Measurements from ENCODE around the gene TTLL12.

The TTLL12 gene

DNA sequence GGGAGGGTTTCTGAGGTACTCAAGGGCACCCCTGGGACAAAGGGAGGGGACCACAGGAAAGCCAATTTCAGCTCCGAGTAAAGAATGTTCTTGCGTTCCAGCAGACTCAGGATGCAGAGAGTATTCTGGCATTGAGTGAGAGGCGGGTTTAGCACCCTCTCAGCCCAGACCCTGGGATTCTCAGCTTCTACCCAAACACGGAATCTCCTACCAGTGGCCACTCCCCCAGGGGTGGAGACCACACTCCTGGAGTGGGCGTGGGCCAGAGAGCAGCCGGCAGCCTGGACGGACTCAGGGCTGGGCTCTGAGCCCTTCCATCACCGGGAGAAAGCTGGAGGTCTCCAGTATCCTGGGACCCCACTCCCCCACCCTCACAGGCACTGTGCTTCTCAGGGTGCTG lies 26.1 kb upstream of the TTLL12 start:
- DNase-seq: no peak

DNA sequence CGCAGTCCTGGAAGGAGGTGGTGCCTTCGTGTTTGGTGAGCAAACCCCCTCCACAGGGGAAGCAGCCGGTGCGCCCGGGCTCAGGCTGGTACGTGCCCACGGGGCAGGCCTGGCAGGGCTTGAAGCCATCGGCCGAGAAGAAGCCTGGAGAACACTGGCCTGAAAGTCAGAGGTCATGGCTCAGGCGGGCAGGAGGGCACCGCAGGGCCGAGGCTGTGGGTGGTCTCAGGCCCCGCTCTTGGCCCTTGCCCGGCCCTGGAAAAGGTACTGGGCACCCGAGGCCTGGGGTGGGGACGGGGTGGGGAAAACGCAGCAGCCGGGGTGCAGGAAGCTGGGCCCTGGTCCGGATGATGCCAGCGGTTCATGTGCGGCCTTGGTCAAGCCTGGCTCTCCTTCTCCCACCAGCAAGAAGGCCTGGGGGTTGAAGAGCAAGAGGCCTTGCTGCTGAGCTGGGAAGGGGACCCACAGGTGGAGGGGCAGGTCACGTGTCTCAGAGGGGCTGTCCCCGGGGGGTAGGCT lies 25.6 kb upstream of the TTLL12 start:
- no peak for DNase-seq

DNA sequence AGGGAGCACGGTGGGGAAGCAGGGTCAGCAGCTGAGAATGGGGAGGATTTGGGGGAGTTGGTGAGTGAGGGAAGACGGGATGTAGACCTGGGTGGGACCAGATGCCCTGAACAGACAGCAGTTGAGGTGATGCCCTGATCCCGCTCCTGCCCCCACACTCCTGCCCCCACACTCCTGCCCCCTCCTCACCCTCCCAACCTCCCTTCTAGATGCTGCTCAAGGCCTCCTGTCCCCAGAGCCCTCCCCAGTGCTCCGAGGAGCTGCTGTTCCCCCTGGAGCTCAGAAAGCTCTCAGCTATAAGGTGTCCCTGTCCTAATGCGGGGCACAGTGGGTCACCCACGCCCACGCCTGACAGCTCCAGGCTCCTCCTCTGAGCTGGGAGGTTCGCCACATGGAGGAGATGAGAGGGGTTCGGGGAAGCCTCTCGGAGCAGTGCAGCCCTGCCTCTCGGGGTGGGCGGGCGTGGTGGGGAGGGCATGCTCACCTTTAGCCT lies 25.1 kb upstream of the TTLL12 start:
- DNase-seq: no peak

DNA sequence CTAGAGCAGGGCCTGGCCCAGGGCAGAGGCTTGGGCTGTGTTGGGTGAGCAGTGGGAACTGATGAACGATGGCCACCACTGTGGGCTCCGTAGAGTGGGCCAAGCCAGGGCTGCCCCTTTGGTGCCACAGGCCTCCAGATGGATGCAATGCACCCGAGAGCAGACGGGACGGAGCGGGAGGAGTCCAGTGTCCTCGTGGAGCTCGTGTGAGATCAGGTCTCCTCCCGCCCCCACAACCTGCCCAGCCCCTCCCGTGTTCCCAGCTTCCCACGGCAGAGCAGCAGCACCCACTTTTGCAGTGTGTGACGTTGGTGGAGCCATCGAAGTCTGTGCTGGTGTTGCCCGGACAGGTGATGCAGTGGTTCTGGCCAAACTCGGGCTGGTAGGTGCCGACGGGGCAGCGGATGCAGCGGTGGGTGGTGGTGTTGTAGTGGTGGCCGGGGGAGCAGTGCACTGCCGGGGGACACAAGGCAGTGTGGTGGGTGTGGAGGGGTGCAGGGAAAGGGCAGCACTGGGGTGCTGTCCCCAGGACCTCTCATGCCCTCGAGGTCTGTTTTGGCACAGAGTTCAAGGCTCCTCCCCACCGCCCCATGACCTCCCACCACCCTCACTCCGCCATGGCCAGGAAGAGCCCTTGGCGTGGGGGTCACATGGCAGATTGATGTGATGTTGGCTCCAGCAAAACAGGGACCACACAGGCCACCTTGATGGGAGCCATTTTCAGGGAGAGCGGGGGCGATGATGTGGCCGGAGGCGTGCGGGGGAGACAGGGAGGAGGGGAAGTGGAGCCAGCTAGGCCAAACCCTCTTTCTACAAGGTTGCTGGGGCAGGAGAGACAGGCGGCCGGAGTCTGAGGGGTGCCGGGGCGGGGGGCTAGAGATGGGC lies 23.9 kb upstream of the TTLL12 start:
- DNase-seq: no peak

DNA sequence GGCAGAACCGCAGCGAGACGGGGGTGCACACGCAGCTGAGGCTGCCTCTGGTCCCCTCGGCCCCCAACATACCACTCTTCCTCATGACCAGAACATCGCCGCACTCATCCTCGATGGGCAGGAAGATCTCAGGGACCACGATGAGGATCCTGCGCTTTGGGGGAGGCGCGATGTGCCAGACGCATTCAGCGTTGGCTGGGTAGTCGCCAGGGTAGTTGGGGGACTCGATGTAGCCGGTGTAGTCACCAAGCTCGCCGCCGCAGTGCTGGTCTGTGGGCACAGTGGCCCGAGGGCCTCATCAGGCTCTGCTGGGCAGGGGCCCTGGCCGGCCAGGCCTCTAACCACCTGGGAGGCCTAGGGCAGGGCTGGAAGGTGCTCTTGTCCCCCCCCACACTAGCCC lies 23.0 kb upstream of the TTLL12 start:
- no peak for DNase-seq

DNA sequence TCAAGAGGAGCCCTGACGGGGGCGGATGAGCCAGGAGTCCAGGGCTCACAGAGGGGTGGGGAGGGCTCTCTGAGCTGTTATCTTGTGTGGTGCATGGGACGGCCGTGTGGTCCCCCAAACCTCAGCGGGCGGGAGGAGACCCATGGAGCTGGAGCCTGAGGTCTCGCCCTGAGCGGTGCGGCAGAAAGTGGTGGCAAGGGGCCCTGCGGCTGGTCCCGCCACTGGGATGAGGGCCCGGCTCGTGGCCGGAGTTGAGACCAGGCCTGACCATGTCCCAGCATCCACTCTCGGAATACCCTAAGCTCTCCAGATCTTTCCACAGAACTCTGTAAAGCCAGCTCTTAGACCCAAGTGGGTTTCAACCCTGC lies 22.6 kb upstream of the TTLL12 start:
- DNase-seq: no peak

DNA sequence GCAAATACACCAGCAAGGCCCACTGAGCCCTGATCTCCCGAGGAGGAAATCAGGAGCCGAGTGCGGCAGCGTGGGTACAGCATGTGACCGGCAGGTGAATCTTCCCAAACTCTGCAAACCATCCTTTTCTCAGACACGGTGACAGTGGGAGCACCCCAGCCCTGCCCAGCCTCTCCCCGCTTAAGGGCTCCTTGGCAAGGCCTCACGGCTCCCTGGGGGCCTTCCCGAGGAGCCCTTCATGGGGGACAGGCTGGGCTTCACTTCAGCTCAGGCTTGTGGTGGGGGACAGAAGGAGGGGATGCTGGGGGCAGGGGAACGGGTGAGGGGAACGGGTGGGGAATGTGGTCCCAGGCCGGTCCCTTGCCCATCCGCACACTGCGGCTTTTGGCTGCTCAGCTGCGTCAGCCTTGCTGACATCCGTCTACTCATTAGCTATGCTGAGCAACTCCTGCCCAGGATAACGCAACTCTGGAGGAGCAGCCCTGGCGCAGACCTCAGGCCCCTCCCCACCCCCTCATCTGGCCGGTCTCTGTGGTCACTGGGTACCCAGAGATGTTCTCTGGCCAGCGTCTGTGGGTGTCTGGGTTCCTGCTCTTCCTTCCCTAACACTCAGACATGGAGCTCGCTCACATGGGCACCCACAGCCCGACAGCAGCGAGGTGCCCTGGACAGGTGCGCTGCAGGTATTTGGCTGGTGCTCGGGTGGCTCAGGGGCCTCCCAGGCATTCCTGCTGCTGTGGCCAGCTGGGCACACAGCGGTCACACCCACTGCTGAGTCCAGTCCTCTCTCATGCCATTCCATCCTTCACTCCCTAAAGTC lies 22.0 kb upstream of the TTLL12 start:
- DNase-seq: no peak

DNA sequence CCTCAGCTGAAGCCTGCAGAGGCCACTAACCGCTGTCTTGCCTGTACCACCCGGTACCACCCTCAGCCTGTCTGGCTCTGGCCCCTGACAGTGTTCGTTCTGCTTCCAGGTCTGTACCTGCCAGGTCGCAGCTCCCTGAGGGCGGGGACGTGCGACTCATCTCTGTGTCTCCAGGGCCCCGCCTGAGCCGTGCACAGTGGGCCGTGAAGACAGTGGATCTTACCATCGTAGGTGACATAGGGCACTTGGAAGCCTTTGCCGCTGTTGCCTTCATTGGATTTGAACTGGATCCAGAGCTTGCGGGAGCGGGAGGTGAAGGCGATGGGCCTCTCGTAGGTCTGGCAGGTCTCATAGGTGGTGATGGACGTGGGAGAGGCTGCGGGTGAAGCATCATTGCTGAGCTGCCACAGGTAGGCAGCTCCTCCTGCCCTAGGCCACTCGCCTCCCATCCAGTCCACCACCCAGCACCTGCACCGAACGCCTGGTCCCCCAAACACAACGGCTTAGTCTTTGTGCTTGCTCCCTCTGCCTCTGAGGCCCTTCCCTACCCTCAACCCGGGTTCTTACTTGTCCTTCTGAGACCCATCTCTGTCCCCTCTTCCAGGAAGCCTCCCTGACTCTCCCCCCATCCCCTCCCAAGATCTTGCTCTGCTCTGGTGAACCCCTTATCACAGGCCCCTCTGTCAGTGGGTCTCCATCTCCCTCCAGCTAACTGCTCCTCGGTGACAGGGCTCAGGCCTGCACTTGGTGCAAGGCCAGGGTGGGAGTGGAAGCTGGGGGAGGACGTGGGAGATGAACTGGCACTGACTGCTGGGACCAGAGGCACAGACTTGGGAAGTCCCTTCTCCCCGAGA lies 21.1 kb upstream of the TTLL12 start:
- no peak for DNase-seq

DNA sequence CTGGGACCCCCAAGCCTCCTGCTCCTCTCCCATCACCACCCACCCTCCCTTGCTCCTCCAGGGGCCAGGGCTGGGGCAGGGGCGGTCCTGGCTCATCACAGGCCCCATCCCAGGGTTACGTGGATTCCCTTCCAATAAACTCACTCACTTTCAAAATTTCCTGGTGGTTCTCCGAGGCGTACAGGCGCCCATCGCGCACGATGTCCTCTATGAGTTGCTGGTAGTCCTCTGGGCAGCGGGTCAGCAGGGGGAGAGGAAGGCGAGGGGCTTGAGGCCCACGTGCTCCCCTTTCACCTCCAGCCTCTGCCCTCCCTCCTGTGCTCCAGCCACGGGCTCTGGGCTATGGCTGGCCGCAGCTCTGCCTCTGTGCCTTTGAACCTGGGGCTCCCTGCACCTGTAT lies 20.5 kb upstream of the TTLL12 start:
- DNase-seq: no peak

DNA sequence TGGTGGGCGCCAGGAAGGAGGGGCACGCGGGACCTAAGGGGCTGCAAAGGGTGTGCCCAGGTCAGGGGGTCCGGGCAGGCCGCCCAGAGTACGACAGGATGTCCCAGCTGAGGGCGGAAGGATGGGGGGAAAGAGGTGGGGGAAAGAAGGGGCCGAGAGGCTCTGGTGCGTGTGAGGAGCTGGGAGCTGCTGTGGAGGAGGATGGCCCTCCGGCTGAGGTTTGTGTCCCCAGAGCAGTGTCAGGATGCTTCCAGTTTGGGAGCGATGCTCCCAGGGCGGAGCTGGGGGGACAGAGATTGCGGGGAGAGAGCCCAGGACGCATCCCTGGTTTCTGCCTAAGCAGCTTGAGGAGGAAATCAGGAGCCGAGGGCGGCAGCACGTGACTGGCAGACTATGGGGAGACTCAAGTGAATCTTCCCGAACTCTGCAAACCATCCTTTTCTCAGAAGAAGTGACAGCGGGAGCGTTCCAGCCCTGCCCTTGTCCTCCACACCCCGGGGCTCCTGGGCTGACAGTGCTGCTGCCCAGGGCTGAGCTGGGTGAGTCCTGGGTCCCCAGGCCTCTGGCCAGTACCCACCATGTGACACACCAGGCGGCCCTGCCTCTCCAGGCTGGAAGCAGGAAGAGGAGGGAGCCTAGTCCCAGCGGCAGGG lies 19.7 kb upstream of the TTLL12 start:
- DNase-seq: no peak

DNA sequence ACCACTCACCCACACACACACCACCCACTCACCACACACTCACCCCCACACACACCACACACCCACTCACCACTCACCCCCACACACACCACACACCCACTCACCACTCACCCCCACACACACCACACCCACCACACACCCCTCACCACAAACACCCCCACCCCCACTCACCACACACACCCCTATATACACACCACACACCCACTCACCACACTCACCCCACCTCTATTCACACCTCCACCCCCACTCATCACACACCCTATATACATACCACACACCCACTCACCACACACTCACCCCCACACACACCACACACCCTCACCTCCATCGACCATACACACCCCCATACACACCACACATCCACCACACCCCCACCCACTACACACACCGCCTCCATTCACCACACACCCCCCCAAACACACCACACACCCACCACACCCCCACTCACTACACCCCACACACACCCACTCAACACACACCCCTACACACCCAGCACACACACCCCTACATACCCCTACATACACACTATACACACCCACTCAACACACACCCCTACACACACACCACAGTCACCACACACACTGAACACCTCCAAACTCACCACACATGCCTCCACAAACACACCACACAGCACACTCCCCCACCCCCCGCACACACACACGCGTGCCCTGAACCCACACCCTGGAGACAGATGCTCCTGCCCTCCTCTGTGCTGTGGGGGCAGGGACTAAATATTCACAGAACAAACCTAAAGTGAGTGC lies 19.0 kb upstream of the TTLL12 start:
- DNase-seq: no peak

DNA sequence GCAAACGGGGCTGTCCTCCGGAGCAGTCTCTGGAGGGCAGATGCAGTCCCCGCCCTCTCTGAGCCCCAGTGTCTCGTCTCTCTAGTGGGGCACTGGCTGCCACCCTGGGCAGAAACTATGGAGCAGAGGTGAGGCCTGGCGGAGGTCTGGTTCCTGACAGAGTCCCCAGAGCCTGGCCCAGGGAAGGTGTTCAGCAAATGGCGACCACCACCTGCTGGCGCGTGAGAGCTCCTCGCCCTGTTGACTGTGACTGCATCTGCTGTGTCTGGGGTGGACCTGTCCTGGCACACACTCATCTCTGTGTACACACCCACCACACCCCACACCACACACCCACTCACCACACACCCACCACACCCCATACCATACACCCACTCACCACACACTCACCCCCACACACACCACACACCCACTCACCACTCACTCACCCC lies 18.3 kb upstream of the TTLL12 start:
- DNase-seq: no peak

DNA sequence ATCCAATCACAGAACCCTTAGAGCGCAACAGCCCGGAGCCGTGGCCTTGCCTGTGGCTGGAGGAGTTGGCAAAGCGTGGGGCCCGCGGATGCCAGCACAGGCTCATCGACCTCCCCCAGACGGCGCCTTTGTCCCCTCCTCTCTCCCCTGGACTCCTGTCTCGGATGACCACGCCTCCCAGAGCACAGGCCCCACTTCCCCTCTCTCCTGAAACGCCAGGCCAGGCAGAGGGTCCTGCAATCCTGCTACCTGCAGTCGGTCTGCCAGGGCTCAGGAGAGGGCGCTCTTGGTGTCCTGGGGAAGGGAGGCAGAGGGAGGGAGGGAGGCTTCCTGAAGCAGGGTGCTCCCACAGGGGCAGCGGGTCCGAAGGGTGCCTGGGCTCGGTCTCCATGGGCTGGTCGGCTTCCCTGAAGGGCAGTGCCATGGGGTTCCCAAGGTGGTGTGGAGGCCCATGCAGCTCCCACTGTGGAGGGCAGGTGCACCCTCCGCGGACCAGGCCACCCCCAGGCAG lies 16.6 kb upstream of the TTLL12 start:
- no peak for DNase-seq

DNA sequence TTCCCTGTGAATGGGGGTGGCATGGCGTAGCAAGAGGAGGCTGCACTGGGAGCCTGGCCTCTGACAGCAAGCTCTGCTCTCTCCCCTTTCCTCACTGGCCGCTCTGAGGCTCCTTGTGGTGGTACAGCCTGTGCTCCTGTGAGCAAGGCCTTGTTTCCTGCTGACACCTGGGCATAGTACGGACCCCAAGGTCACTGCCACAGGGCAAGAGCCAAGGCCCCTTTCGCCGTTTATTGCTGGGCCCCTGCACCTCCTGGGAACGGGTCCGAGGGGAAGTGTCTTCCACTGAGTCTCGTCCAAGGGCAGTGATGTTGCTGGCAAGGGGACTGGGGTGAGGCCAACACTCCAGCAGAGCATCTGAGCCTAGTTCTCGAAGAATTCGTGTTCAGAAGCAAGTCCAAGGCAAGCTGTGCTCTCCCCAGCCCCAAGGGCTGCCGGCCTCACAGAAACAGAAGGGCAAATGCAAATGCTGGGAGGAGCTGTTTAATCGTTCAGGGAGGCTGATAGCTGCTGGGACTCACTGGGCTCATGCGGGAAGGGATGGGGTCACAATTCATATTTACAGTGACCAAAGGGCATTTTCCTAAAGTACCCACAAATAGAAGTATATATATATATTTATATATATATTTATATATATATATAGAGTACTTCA lies 15.9 kb upstream of the TTLL12 start:
- no peak for DNase-seq

DNA sequence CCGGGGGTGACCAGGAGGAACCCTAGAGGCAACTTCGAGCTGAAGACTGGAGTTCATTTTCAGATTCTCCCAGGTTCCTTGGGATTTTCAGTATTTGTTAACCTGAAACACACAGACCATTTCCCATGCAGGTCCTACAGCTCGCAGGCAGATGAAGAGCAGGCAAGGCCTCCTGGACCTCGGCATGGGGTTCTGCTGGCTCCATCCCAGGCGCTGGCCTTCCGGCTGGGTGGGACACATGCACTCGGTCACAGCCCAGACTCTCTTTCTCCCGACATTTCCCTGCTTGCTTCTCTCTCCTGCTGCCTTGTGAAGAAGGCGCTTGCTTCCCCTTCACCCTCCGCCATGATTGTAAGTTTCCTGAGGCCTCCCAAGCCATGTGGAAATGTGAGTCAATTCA lies 15.4 kb upstream of the TTLL12 start:
- no peak for DNase-seq

DNA sequence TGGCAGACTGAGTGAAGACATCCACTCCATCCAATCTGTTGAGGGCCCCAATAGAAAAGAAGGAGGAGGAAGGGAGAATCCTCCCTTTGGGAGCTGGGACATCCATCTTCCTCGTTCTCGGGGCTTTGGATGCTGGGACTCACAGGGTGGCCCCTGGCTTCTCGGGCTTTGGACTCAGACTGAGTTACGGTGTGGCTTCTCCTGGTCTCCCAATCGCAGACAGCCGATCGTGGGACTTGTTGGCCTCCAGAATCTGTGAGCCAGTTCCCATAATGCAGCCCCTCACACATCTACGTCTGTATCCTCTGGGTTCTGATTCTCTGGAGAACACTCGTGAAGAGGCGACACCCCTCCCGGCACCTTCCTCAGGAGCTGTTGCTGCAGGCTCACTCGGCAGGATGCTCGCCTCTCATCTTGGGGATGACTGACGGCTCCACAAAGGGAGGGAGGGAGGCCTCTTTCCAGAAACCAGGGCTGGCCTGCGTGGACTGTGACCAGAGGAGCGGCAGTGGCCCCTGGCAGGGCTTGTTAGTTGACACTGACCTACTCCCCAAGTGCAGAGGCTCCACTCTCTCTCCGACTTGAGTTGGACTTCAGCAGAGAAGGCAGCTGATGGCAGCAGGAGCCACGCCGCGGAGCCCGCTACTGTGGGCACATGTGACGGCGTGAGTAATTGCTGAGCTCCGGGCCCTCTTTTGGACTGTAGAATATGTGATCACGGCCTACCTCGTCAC lies 14.7 kb upstream of the TTLL12 start:
- no peak for DNase-seq

DNA sequence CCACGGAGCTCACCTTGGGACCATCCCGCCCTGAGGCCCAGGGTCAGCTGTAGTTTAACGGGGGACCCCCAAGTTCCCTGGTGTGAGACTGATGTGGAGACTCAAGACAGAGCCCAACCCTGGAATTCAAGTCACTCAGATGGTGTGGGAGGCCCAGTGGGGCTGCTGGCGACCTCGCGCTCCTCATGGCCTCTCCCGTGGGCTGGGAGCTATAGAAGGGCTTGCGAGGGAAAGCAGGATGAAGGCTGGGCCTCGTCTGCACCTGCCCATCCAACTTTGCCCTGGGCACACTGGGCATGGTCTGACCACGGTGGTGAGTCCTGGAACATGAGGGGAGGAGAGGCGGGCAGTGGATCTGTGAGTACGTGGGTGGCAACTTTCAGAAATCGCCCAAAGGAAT lies 13.6 kb upstream of the TTLL12 start:
- no peak for DNase-seq

DNA sequence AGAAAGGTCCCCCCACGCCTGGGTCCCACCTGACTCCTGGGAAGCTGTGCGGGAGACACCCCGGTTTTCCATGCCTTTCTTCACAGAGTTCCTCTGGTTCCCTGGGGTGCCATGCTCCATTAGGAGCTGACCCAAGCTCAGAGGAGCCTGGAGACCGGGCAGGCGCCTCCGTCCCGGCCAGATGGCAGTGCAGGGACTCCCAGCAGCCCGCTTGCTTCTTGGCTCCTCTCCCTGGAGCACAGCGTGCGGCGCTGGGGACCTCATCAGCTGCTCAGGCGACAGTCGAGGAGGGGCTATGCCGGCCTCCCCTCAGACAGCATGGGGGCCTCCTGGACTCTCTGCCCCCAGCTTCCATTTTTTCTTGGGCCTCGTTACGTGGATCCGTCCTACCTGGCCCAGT lies 13.1 kb upstream of the TTLL12 start:
- no peak for DNase-seq

DNA sequence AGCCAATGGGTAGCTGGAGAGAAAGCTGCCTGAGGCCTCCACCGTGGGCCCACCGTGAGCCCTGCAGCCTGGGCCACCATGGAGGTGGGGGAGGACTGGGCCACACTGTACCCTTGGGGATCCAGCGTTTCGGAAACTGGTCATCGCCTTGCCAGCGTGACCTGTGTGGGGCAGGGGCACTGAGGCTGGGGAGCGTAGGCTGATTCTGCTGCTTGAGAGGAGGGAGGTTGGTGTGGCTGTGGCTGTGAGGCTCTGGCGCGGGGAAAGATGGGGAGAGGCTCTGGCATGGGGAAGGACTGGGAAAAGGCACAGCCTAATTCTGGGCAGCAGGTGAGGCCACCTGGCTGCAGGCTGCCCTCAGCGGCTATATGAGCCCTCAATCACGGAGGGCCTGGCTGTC lies 12.6 kb upstream of the TTLL12 start:
- no peak for DNase-seq

DNA sequence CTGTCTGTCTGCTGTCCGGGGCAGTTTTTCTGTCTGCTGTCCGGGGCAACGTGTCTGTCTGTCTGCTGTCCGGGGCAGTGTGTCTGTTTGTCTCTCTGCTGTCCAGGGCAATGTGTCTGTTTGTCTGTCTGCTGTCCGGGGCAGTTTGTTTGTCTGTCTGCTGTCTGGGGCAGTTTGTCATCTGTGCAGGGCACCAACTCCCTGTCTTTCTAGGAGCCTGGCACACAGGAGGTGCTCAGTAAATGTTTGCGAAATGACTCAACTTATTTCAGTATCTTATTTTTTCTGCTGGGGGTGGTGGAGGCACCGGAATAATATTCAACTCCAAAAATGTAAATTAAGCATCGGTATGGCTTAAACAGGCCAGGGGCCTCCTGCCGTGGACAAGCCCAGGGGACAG lies 12.0 kb upstream of the TTLL12 start:
- no peak for DNase-seq

Measured in T1000 (cell line).